Lung (tissue), 13 donors: ENCODE data around the gene SLC22A14. TPM values are rescaled to one million over a fixed set of nuclear protein-coding genes. Genes with fewer than 3 reads are reported as not detected.

ENCODE experiments used
- ATAC-seq: fragments of 200-7000 bp; cut with Tn5 transposase; one replicate; pipeline ENCODE4 v1.9.1; 2020; ENCODE audit warnings: moderate number of reproducible peaks; ENCODE audit not compliant: insufficient read depth, low FRiP score
- DNase-seq, 3 donors: peaks; one replicate each; pipeline ENCODE4 v3.0.0-alpha.2; 2013 to 2017
- H3K27ac ChIP-seq, 2 donors: one replicate each; pipeline ENCODE4 v1.5.1; 2013; ENCODE audit warnings: mild to moderate bottlenecking in 2 of 2, moderate library complexity in 2 of 2, control low read depth in 1 of 2, inconsistent platforms in 1 of 2, low read depth in 1 of 2, low read length in 1 of 2
- H3K27me3 ChIP-seq, 3 donors: one replicate each; pipeline ENCODE4 v1.5.1; 2013; ENCODE audit warnings: low read length in 2 of 3; ENCODE audit not compliant: control insufficient read depth in 3 of 3, insufficient read depth in 3 of 3
- H3K36me3 ChIP-seq, 4 donors: one replicate each; pipeline ENCODE4 v1.5.1; 2013; ENCODE audit warnings: low read length in 4 of 4, mild to moderate bottlenecking in 1 of 4, moderate library complexity in 1 of 4; ENCODE audit not compliant: control insufficient read depth in 4 of 4, insufficient read depth in 4 of 4
- H3K4me1 ChIP-seq, 5 donors: one replicate each; pipeline ENCODE4 v1.5.1; 2013; ENCODE audit warnings: low read length in 5 of 5, mild to moderate bottlenecking in 2 of 5, moderate library complexity in 1 of 5; ENCODE audit not compliant: control insufficient read depth in 5 of 5, insufficient read depth in 5 of 5
- H3K4me3 ChIP-seq: one replicate; pipeline ENCODE4 v1.5.1; 2013; ENCODE audit warnings: mild to moderate bottlenecking, control low read depth, moderate library complexity
- H3K9ac ChIP-seq, 2 donors: one replicate each; pipeline ENCODE4 v1.5.1; 2013; ENCODE audit warnings: low read length in 2 of 2, control low read depth in 1 of 2; ENCODE audit not compliant: insufficient read depth in 1 of 2
- H3K9me3 ChIP-seq, 4 donors: one replicate each; pipeline ENCODE4 v1.5.1; 2013; ENCODE audit warnings: low read length in 3 of 4, mild to moderate bottlenecking in 1 of 4, moderate library complexity in 1 of 4; ENCODE audit not compliant: control insufficient read depth in 4 of 4, insufficient read depth in 3 of 4
- CTCF ChIP-seq: IDR thresholded peaks from 2 replicates; pipeline ENCODE4 v1.5.1; 2012; ENCODE audit warnings: mild to moderate bottlenecking; ENCODE audit errors: control extremely low read depth, extremely low read depth
- WGBS, 2 donors: extraction: QIAGEN DNeasy Blood & Tissue Kit; methylation state at CpG; one replicate each; pipeline ENCODE4 v1.1.7; 2013; 5-methylcytosine and 5-hydroxymethylcytosine counted together
- polyA plus RNA-seq, 2 donors: library from polyadenylated mRNA; stranded (reverse); fragments of 200-250 nt; gene quantifications; one replicate each; pipeline ENCODE4 v1.2.1, GENCODE V29; 2013
- small RNA-seq: library from RNA; depleted of rRNA; stranded (forward); fragments of <200 nt; gene quantifications from one replicate; pipeline ENCODE3, GENCODE V24; 2014; ENCODE audit warnings: low replicate concordance
- total RNA-seq, 2 donors: library from RNA; depleted of rRNA in 1 of 2; stranded (reverse); fragments of >200 nt in 1 of 2; gene quantifications; one replicate each; pipeline ENCODE4 v1.2.1, GENCODE V29; 2014 to 2021
- donor health status: control.
- donor health status: control.
- donor health status: Bipolar disorder and iron deficiency.
- donor health status: healthy.
- donor health status: DM: yes; HTN: yes; CAD: no.

The SLC22A14 gene
- total and polyA plus RNA-seq, 4 donors: 0.06 to 0.07 TPM; not detected in 2

DNA sequence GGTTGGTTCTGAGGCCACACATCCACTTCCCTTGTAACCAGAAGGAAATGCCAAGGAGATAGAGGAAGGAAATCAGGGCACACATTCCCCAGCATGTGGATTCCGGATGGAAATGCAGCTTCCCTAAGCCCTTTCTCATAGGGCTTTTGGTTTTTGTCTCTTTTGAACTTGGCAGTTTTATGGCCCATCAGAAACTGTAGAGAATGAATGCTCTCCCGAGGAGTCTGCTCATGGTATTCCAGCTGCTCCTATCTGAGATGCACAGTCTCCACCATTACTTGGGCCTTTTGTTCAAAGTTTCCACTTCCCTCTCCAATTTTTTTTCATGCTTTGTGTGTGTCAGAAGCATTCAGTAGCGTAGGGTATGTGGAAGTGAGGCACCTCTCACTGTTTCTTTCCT is 85.7 kb downstream of the SLC22A14 start:
- Histone ChIP-seq H3K27ac (no peak overlapping the region), H3K4me3 (no peak overlapping the region), H3K4me1 (no peaks in the 10 kb centered on the region), H3K36me3 (peaks cover 0 to 17% (median 6%) of the 10 kb centered on the region in 4 donors), H3K9ac (no peak overlapping the region), H3K27me3 (no peaks in the 10 kb centered on the region), H3K9me3 (peaks cover 0 to 6% (median 0%) of the 10 kb centered on the region in 4 donors)
- 79 to 86% methylated on average over 3 of the region's 3 CpGs for WGBS, 2 donors
- DNase-seq (no peak), ATAC-seq (no peak)
- TF ChIP-seq CTCF: no peak

Small RNA genes lying within 50 kb of the gene (small RNA-seq; reads per million reads assigned to genes)
- gene RNU6-235P: not detected

Other genes starting within 250 kb of the SLC22A14 start
- 10 to 100 TPM; 10.3 to 28.8 TPM for gene DLEC1, start 243.1 kb upstream of the SLC22A14 start, total RNA-seq
- gene DLEC1, start 243.1 kb upstream of the SLC22A14 start, polyA plus RNA-seq: 1 to 10 TPM; 4.2 to 5.7 TPM
- gene ACAA1, start 145.2 kb upstream of the SLC22A14 start, total RNA-seq: 100 to 1,000 TPM in 1 of 2 donors, 10 to 100 TPM in 1; 50.1 to 112 TPM
- 10 to 100 TPM; 83.9 to 94.2 TPM for gene ACAA1, start 145.2 kb upstream of the SLC22A14 start, polyA plus RNA-seq
- 10 to 100 TPM; 35.4 to 85.3 TPM for gene MYD88, start 143.6 kb upstream of the SLC22A14 start, total RNA-seq
- 100 to 1,000 TPM in 1 of 2 donors, 10 to 100 TPM in 1; 32.5 to 145 TPM for gene MYD88, start 143.6 kb upstream of the SLC22A14 start, polyA plus RNA-seq
- gene OXSR1, start 116.8 kb upstream of the SLC22A14 start, total RNA-seq: 10 to 100 TPM; 28.8 to 38.9 TPM
- gene OXSR1, start 116.8 kb upstream of the SLC22A14 start, polyA plus RNA-seq: 10 to 100 TPM; 11.9 to 21.0 TPM
- gene SLC22A13, start 16.5 kb upstream of the SLC22A14 start, total RNA-seq: under 1 TPM in 1 of 2 donors, not detected in 1; 0.64 TPM
- under 1 TPM; 0.08 to 0.20 TPM for gene SLC22A13, start 16.5 kb upstream of the SLC22A14 start, polyA plus RNA-seq
- gene XYLB, start 64.5 kb downstream of the SLC22A14 start, total RNA-seq: 1 to 10 TPM; 5.1 to 5.8 TPM
- 1 to 10 TPM in 1 of 2 donors, under 1 TPM in 1; 0.89 to 1.3 TPM for gene XYLB, start 64.5 kb downstream of the SLC22A14 start, polyA plus RNA-seq
- gene ACVR2B, start 171.6 kb downstream of the SLC22A14 start, total RNA-seq: 10 to 100 TPM in 1 of 2 donors, 1 to 10 TPM in 1; 5.9 to 16.0 TPM
- 1 to 10 TPM in 1 of 2 donors, under 1 TPM in 1; 0.80 to 1.2 TPM for gene ACVR2B, start 171.6 kb downstream of the SLC22A14 start, polyA plus RNA-seq
- gene EXOG, start 214.0 kb downstream of the SLC22A14 start, total RNA-seq: 10 to 100 TPM; 14.0 to 16.5 TPM
- 1 to 10 TPM; 3.1 to 8.3 TPM for gene EXOG, start 214.0 kb downstream of the SLC22A14 start, polyA plus RNA-seq